Stimulated activated CD4-positive, alpha-beta T cell treated with anti-CD3 and anti-CD28 coated beads, Interleukin-1b, Interleukin-23, amount 100 ng/mL, for 1 hour (primary cell): ENCODE measurements around the gene GRM4.

Experiments used
- DNase-seq, 2 donors: peaks; one replicate each; pipeline ENCODE4 v3.0.0-alpha.2; 2020; ENCODE audit warnings: low read depth in 2 of 2

The GRM4 gene

DNA sequence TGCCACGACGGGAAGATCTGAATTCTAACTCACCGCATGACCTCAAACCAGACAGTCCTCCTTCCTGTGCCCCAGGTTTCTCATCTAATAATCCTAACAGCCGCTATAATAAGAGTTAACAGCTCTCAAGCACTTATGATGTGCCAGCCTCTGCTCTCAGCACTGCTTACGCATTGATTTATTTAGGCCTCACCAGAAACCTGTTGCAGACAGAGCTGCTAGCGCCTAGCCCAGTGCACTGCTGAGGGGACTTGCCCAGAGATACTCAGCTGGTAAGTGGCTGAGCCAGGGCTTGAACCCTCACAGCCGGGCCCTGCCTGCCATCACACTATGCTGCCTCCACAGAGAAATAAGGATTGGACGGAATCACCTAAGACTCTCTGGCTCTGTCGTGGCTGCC, 37.7 kb downstream of the GRM4 start:
- no peak for DNase-seq

DNA sequence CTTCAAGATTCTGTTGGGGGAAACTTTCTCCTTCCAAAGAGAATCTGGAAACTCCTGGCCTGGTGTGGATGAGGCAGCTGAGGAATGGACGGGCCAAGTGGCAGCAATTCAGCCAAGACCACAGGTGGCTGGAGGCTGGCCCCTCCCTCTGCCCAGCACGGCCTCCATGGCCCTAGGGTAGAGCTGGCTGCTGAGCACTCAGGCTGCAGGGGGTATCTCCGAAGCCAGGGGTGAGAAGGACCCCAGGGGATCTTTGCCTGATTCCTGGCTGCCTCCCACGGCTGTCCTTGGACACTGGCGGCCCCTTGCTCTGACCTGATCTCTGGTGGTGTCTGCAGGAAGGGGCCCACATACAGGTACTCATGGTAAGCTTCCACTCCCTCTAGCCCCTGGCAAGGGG, 39.0 kb downstream of the GRM4 start:
- no peak for DNase-seq

DNA sequence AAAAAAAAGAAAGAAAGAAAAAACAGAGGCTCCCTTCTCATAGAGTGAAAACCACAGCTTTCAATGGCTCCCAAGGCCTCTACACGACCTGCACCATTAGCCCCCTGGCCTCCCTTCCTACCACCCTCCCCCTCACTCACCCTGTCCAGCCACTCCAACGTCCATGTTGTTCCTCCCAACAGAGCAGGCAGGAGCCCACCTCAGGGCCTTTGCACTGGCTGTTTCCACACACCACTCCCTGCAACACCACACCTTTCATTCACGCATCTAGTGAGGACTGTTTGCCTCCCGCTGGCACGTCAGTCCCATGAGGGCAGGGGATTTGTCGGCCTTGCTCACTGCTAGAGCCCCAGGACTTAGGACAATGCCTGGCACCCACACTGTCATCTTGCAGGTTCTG, 39.5 kb downstream of the GRM4 start:
- DNase-seq, result no peak

GRCh38 chr6:34104628-34105027, 41.3 kb downstream of the GRM4 start:
- no peak for DNase-seq

- DNase-seq, result no peak
These were observed 41.7 kb downstream of the GRM4 start for GRCh38 chr6:34104186-34104585.

GRCh38 chr6:34103321-34103720, 42.6 kb downstream of the GRM4 start:
- DNase-seq, result no peak

GRCh38 chr6:34102696-34103095, 43.2 kb downstream of the GRM4 start:
- DNase-seq, result no peak

DNA sequence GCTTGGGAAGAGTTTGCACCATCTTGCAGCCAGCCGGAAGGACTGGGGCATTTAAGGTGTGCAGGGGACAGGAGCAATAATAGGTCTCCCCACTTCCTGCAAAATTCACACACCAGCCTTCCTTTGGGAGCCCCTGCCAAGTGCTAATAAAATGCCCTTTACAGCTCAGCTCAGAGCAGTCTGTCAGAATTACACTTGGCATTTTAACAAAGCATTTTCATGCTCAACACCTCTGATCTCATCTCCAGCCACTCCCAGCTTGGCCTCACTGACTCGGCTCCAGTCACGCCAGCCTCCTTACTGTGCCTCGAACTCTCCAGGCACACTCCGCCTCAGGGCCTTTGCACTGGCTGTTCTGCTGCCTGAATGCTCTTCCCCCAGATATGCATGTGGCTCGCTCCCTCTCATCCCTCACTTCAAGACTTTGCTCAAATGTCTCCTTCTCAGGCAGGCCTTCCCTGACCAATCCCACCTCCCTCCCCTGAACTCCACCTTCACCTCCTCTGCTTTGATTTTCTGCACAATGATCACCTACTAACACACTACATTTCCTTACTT, 43.7 kb downstream of the GRM4 start:
- no peak for DNase-seq

GRCh38 chr6:34100788-34101187, 45.1 kb downstream of the GRM4 start:
- no peak for DNase-seq

GRCh38 chr6:34099878-34100277, 46.0 kb downstream of the GRM4 start:
- DNase-seq, result no peak

DNA sequence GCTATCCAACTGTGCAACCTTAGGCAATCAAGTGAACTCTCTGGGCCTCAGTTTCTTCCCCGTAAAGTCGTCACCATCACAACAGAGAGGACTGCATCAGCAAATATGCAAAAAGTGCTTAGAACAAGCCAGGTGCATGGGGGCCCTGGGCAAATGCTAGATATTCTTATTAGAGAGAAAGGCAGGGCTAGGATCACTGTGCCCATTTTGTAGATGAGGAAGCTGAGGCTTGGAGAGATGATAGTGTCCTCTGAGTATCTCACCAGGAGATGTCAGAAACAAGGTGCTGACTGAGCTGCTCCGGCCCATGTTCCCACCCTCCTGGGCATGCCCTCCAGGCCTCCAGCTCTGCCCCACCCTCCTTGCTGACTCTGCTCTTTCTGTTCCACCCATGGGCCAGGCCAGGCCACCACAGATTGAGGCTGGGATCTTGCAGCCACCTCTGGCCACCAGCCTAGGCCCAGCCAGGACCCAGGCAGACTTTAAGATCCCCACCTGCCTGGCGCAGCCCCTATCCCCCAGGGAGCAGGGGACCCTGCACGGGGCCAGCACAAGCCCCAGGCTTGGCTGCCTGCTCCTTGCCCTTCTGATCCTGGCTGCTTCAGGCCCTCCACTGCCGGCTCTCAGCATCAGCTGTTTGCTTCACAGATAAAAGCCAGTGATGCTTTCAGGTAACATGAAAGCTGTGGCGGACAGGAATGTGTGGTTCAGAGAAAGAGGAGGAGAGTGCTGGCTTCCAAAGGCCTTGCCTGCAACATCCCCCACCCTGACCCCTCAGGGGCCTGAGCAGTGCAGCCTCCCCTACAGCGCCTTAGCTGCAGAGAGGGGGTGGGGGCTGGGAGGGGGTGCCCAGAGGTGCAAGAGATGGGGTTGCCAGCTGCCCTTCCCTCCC, 47.6 kb downstream of the GRM4 start:
- no peak for DNase-seq

- no peak for DNase-seq
These were observed 49.1 kb downstream of the GRM4 start for GRCh38 chr6:34096814-34097213.

DNA sequence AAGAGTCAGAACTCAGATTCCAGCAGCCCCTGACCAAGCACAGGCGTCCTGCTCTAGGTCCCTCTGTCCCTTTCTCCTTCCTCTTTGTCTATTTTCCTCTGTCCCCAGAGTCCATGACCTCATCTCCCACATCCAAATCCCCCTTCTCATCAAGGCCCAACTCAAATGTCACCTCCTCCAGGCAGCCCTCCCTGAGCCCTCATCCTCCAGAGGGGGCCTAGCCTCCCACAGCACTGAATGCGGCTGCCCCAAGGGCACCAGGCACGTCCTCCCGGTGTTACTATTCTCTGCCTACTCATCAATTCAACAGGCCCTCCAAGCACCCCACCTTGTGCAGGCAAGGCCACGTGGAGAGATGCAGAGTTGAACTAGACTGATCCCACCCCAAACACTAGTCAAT, 49.7 kb downstream of the GRM4 start:
- DNase-seq, result no peak

DNA sequence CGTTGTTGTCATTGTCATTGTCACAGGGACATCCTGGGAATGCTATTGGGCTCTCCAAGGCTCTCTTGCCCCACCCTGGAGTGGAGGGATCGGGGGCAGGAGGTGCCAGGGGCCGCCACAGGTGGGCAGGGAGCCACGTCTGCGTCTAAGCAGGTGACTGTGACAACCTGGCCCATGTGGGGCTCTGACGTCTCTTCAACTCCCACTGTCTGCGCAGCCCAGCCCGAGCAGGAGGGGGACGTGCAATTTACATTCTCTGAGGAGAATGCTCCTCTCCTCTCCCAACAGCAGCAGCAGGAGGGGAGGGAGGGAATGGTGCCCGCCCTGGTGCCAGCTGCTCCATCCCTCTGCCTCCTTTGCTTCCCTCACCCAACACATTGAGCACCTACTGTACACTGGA, 50.1 kb downstream of the GRM4 start:
- DNase-seq, result no peak

DNA sequence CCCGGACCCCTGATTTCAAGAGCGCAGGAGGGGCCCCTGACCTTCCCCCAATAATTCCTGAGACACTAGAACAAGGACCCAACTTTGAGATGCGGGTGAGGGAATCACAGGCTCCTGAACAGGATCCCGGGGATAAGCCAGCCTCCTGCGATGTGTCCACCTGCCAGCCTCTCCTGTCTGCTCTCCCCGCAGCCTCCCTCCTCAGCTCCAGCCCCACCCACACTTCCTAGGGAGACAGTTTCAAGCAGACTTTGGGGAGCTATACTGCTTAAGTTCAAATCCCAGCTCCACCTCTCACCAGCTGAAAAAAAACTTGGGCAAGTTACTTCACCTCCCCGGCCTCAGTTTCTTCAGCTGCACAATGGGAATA, 50.8 kb downstream of the GRM4 start:
- no peak for DNase-seq

DNA sequence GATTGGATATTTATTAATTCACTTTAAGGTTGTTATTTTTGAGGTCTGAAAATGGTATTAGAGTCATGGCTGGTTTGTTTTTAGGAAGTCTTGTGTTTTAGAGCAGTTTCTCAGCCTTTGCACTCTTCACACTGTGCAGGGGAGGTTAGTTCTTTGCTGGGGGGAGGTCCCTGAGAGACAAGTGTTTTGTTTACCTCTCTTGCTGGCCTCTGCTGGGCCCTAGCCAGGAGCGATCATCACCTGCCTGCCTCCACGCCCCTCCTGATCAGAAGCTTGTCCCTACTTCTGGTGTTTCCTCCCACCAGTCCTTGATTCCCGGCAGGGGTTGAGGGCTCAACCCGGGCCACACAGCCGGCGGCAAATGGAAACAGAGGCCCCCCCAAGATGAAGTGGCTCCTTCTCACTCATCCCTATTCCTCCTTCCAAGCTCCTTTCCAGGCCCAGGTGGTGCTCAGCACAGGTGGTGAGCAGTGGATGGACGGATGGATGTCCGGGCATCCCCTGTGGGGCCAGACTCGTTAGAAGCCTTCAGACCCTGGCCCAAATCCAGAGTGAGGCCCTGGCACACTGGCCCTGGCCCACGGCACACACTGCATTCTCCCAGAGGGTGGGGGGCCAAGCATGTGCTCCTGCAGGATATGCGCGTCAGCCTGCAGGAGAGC, 51.3 kb downstream of the GRM4 start:
- DNase-seq, result no peak

DNA sequence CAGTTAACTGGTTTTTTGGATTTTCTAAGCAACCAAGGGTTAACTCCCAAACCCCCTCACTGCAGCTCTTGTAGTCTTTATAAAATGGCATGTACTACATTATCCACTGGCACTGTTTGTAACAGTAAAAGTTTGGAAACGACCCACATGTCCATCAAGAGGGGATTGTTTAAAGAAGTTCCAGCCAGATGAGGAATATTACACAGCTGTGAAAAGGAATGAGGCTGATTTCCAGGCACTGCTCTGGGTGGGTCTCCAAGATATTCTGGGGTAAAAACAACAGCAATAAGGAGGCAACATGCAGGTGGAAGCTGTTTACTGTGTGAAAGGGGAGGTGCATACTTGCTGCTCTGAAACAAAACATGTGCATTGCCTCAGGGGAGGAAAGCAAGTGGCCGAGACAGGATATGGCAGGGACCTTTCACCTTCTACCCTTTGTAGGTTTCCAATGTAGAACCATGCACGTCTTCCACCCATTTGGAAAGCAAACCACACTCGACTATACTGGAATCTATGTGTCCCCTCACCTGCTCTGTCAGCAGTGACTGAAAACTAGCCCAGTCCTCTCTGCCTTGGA, 51.9 kb downstream of the GRM4 start:
- DNase-seq, result no peak

DNA sequence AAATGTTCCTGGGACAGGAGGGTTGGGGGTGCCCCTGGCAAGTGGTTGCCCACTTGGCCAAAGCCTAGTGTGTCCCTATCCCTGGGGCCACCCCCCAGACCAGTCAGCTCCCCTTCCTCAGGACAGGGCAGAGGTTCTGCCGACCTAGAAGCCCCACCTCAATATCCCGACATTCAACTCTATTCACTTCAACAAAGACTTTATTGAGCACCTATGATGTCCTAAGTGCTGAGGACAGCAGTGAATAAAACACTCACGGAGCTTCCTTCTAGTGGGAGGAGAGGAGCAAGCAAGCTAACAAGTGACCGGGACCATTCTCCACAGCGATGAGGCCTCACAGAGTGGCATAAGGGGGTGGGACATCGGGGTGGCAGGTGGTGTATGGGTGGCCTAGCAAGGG, 52.7 kb downstream of the GRM4 start:
- DNase-seq, result no peak

DNA sequence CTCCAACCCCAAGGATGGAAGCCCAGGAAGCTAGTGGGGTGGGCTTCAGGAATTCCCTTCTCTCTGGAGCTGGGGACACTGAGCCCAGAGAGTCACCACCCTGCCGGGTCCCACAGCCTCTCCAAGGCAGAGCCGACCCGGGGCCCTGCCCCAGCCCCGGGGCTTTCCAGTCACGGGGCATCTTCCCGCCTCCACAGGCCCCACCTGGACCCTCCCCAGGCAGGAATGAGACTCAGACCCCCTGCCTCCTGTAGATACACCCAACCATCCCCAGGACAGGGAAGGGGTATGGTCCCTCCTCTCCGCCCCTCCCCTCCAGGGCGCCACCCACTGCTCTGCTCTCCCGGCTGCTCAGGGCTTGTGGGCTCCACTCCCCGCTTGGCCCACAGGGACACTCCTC, 53.3 kb downstream of the GRM4 start:
- DNase-seq, result no peak

GRCh38 chr6:34090935-34091334, 55.0 kb downstream of the GRM4 start:
- no peak for DNase-seq

GRCh38 chr6:34090529-34090928, 55.4 kb downstream of the GRM4 start:
- DNase-seq, result no peak

GRCh38 chr6:34086558-34086957, 59.3 kb downstream of the GRM4 start:
- no peak for DNase-seq
